Left ventricle myocardium inferior (tissue), 1 donor: ENCODE data around the gene CFAP157. TPM values are rescaled to one million over a fixed set of nuclear protein-coding genes. Genes with fewer than 3 reads are reported as not detected.

Experiments used
- DNase-seq: peaks from one replicate; pipeline ENCODE4 v3.0.0-alpha.2; 2020
- H3K27ac ChIP-seq: fragments of 200-600 bp; replicated peaks from 2 replicates; pipeline ENCODE4 v1.8.0; 2021
- H3K27me3 ChIP-seq: fragments of 200-600 bp; 2 replicates; pipeline ENCODE4 v1.8.0; 2021; ENCODE audit warnings: low read depth
- H3K36me3 ChIP-seq: fragments of 200-600 bp; 2 replicates; pipeline ENCODE4 v1.8.0; 2021
- H3K4me1 ChIP-seq: fragments of 200-600 bp; 2 replicates; pipeline ENCODE4 v1.8.0; 2021
- H3K4me3 ChIP-seq: fragments of 200-600 bp; 2 replicates; pipeline ENCODE4 v1.8.0; 2021; ENCODE audit warnings: mild to moderate bottlenecking, moderate library complexity
- H3K9me3 ChIP-seq: fragments of 200-600 bp; replicated peaks from 2 replicates; pipeline ENCODE4 v1.8.0; 2021
- intact Hi-C: fragments of 100-400 bp; cut with micrococcal nuclease; formaldehyde crosslinking; loops from one replicate; pipeline ENCODE4 v1.11.0; 2022
- total RNA-seq: library from RNA; stranded (reverse); fragmentation: NEBNext Ultra II Directional; extraction: Animal tissue kit (Norgen Biotek cat#: 25700); gene quantifications from one replicate; pipeline ENCODE4 v1.2.1, GENCODE V29; 2021
- TF ChIP-seq, protein P1 (sequence below): fragments of 200-600 bp; IDR thresholded peaks from 2 replicates; pipeline ENCODE4 v1.8.0; 2021; ENCODE audit warnings: antibody characterized with exemption, mild to moderate bottlenecking, borderline replicate concordance
- donor health status: DM: no; HTN: yes; CAD: no; lungs with severe emphysema.

Gene CFAP157
- total RNA-seq, 1 donor from 2014 or later, result not detected

DNA sequence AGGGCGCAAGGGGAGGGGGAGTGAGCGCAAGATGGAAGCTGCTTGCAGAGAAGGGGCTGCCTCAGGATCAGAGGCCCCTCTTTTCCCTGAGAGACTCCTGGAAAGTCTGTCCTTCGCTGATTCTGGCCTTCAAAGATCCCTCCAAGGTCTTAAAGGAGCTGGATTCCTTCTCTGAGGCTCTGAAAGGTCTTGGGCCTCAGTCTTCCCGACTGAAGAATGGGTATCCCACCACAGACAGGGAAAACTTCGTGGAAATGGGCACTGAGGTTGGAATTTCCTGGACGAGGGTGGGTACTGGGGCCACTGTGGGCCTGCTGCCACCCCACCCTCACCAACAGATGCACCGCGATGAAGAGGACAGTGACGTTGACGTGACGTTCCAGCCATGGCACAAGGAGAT is 5.6 kb downstream of the CFAP157 start:
- H3K36me3 ChIP-seq, result no peaks in the 10 kb centered on the region
- intact Hi-C loops, result no loop called here
- H3K9me3 ChIP-seq, result no peaks in the 10 kb centered on the region
- no peak for DNase-seq
- TF ChIP-seq, protein P1, sequence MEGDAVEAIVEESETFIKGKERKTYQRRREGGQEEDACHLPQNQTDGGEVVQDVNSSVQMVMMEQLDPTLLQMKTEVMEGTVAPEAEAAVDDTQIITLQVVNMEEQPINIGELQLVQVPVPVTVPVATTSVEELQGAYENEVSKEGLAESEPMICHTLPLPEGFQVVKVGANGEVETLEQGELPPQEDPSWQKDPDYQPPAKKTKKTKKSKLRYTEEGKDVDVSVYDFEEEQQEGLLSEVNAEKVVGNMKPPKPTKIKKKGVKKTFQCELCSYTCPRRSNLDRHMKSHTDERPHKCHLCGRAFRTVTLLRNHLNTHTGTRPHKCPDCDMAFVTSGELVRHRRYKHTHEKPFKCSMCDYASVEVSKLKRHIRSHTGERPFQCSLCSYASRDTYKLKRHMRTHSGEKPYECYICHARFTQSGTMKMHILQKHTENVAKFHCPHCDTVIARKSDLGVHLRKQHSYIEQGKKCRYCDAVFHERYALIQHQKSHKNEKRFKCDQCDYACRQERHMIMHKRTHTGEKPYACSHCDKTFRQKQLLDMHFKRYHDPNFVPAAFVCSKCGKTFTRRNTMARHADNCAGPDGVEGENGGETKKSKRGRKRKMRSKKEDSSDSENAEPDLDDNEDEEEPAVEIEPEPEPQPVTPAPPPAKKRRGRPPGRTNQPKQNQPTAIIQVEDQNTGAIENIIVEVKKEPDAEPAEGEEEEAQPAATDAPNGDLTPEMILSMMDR, result no peak
- H3K27me3 ChIP-seq, result no peaks in the 10 kb centered on the region
- H3K4me1 ChIP-seq, result peaks cover 27% of the 10 kb centered on the region
- no peak overlapping the region for H3K27ac ChIP-seq
- H3K4me3 ChIP-seq, result no peak overlapping the region

DNA sequence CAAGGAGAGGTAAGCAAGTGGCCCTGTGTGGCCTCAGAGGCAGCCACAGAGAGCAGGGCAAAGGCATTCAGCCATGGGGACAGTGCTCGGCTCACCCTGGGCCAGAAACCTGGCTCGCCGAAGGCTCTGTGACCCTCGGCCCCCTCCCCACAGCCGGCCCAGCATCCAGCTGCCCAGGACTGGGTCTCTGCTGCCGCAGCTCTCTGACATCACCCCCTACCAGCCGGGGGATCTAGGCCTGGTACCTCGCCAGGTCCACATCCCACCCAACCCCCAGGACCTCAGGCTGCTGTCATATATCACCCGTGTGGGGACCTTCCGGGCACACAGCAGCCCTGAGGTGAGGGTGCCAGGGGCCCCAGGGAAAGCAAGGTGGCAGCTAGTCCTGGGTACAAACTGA is 6.1 kb downstream of the CFAP157 start:
- H3K36me3 ChIP-seq, result no peaks in the 10 kb centered on the region
- intact Hi-C loops, result no loop called here
- no peak for DNase-seq
- H3K4me1 ChIP-seq, result peaks cover 32% of the 10 kb centered on the region
- TF ChIP-seq, protein P1, result no peak
- H3K27me3 ChIP-seq, result no peaks in the 10 kb centered on the region
- no peak overlapping the region for H3K4me3 ChIP-seq
- H3K9me3 ChIP-seq, result no peaks in the 10 kb centered on the region
- no peak overlapping the region for H3K27ac ChIP-seq

DNA sequence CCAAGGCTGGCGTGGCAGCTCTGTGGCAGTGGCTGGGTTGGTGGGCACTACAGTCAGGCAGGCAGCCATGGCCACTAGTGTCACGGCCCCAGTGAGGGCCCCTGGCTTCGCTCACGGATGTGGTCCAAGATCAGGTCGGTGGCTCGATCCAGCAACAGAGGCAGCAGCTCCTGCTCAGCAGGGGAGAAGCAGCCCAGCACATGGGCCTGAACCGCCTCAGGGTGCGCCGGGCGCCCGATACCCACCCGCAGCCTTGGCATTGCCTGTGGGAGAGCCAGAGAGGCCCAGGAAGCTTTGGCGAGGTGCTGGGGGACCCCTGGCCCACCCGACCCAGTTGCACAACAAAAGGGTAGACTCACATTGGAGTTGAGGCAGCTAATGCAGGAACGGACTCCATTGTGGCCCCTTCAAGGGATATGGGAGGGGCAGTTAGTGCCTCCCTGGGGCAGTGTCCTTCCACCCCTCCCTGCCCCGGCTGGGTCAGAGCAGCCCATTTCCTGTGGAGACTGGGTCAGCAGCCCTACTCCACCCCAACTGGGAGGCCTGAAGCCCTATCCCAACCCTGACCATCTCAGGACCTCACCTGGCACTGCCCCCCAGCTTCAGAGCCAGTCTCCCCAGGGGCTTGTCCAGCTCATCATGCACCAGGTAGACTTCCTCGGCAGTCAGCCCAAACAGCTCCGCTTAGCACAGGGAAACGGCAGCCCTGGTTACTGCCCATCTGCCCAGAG is 7.4 kb downstream of the CFAP157 start:
- Histone ChIP-seq H3K4me3 (peak overlapping the region; percentile 94), H3K4me1 (peaks cover 37% of the 10 kb centered on the region), H3K36me3 (no peaks in the 10 kb centered on the region), H3K27ac (no peak overlapping the region), H3K27me3 (no peaks in the 10 kb centered on the region), H3K9me3 (no peaks in the 10 kb centered on the region)
- TF ChIP-seq, protein P1, result no peak
- intact Hi-C loops, result no loop called here
- no peak for DNase-seq

DNA sequence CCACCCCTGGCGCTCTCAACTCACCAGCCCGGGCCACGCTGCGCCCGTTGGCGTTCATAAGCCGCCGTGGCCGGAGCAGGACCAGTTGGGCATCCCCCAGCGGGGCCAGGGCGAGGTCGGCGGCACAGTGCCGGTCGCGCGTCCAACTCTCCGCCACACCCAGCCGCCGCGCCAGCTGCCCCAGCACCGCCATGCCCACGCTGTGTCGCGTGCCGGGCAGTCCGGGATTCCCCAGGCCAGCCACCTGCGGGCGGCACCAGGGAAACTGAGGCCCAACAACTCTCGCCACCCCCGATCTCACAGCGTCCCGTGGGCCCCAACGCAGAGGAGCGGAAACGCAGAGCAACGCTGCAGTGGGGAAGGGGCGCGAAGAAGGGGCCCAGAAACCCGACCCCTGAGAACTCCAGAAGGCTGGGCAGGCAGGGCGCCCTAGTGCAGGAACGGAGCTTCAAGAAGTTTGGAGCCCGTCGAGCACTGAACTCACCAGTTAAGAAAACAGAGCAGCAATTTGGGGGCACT is 8.2 kb downstream of the CFAP157 start:
- H3K4me1 ChIP-seq, result peaks cover 37% of the 10 kb centered on the region
- H3K27ac ChIP-seq, result peak overlapping the region; percentile 89
- H3K9me3 ChIP-seq, result no peaks in the 10 kb centered on the region
- peak overlapping the region; percentile 94 for H3K4me3 ChIP-seq
- intact Hi-C loops, result no loop called here
- H3K27me3 ChIP-seq, result no peaks in the 10 kb centered on the region
- H3K36me3 ChIP-seq, result no peaks in the 10 kb centered on the region
- peak; percentile 37 for DNase-seq
- TF ChIP-seq, protein P1, result no peak

DNA sequence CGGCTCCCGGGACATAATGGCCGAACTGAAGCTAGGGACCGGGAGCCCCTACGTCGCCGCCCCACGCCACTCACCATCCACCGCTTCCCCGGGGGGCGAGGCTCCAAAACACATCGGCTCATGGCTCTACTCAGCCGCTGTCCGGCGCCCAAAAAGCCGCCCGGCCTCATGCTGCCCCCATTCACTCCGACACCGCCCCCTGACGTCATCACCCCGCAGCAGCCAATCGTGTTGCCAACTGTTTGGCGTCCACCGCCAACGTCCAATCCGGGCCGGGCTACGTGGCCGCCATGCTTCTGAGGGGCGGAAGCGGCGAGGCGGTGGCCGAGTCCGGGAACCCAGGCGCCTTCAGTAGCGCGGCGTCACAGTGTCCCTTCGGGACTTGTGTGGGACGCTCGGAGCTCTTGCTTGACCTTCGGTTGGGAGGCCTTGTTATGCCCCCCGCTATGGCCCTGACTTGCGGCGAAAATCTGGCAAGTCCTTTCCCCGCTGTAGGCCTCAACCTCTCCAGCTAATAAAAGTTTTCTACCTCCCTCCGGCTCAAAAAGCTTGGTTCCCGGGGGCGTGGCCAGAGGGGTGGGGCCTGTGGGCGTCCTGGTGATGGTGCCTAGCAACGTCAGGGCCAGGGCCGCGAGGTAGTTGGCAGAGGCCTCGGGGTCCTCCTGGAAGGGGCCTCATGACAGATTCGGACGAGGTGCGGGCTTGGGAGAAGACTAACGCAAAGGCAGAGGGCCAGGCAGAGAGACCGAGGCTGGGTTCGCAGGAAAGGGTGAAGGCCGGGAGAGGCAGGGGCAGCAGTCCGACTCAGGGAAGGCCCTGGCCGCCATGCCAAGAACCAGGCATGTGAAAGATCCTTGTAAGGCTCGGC is 8.9 kb downstream of the CFAP157 start, which contains the start of the genes PTRH1 and TTC16:
Gene PTRH1, minus strand, starts transcription at position 194 of the 868 bp plus-strand sequence. Its CDS starts 24 bp downstream, at position 170.
Gene TTC16, plus strand, starts transcription at position 610 of the 868 bp plus-strand sequence. Its CDS starts 67 bp downstream, at position 677.
- peak; percentile 98 for DNase-seq
- H3K27me3 ChIP-seq, result no peaks in the 10 kb centered on the region
- H3K4me1 ChIP-seq, result peaks cover 37% of the 10 kb centered on the region
- peak within 1 kb of the TSS; percentile 94 for H3K4me3 ChIP-seq
- intact Hi-C loops, result no loop called here
- H3K9me3 ChIP-seq, result no peaks in the 10 kb centered on the region
- H3K27ac ChIP-seq, result peak within 1 kb of the TSS; percentile 89
- H3K36me3 ChIP-seq, result no peaks in the 10 kb centered on the region
- TF ChIP-seq, protein P1, result no peak
